HEK293 (cell line): ENCODE data around the gene APOBEC3G.

Experiments used
- CTCF ChIA-PET: fragments of 350-600 bp; formaldehyde crosslinking; extraction: SDS; loops from one replicate; lab custom pipeline; 2021; ENCODE audit warnings: antibody characterized with exemption; lab: Yijun Ruan, JAX
- POLR2A ChIA-PET: fragments of 300-600 bp; formaldehyde crosslinking; extraction: SDS; loops from one replicate; lab custom pipeline; 2020; ENCODE audit warnings: antibody characterized with exemption, inconsistent platforms; lab: Yijun Ruan, JAX
- H3K27ac ChIP-seq: fragments of 200-500 bp; sonication (Bioruptor generic); 2 replicates; pipeline ENCODE4 v1.5.1; 2014; ENCODE audit warnings: low read depth, low read length, control low read depth, inconsistent platforms; ENCODE audit errors: extremely low read depth
- H3K36me3 ChIP-seq, 2 experiments: fragments of 200-500 bp in 1 of 2; sonication (Bioruptor generic) in 1 of 2; 1 replicate in 1 of 2; 2 replicates in 1 of 2; pipeline ENCODE4 v1.5.1; 2014 to 2017; ENCODE audit warnings: inconsistent platforms in 2 of 2, low read length in 2 of 2; ENCODE audit not compliant: control insufficient read depth in 2 of 2, insufficient read depth in 1 of 2
- H3K4me1 ChIP-seq: fragments of 200-500 bp; sonication (Bioruptor generic); 2 replicates; pipeline ENCODE4 v1.5.1; 2014; ENCODE audit warnings: mild to moderate bottlenecking, low read length, inconsistent platforms; ENCODE audit not compliant: control insufficient read depth, insufficient read depth
- H3K4me3 ChIP-seq: 2 replicates; pipeline ENCODE4 v1.5.1; 2011; ENCODE audit warnings: low read depth, mild to moderate bottlenecking, control low read depth, low read length, moderate library complexity
- H3K9me3 ChIP-seq: fragments of 200-500 bp; sonication (Bioruptor generic); 2 replicates; pipeline ENCODE4 v1.5.1; 2014; ENCODE audit warnings: low read depth, low read length, inconsistent platforms; ENCODE audit not compliant: control insufficient read depth, insufficient read depth
- BCL11B ChIP-seq: fragments of 450-650 bp; formaldehyde crosslinking; IDR thresholded peaks from 2 replicates; pipeline ENCODE4 v1.5.1; 2016; ENCODE audit warnings: low read depth, missing biosample characterization, missing genetic modification characterization
- ELK4 ChIP-seq: IDR thresholded peaks from 2 replicates; pipeline ENCODE4 v1.6.1; 2011; ENCODE audit warnings: mild to moderate bottlenecking, low read depth, low read length, borderline replicate concordance
- PRDM2 ChIP-seq: fragments of 450-650 bp; formaldehyde crosslinking; IDR thresholded peaks from 2 replicates; pipeline ENCODE4 v1.5.1; 2016; ENCODE audit warnings: missing biosample characterization, missing genetic modification characterization, borderline replicate concordance
- REST ChIP-seq: fragments of 450-650 bp; formaldehyde crosslinking; IDR thresholded peaks from 2 replicates; pipeline ENCODE4 v1.5.1; 2016; ENCODE audit warnings: missing biosample characterization, missing genetic modification characterization
- SCRT1 ChIP-seq: fragments of 450-650 bp; formaldehyde crosslinking; IDR thresholded peaks from 2 replicates; pipeline ENCODE4 v1.5.1; 2016; ENCODE audit warnings: missing biosample characterization, missing genetic modification characterization, borderline replicate concordance
- SP7 ChIP-seq: fragments of 450-650 bp; formaldehyde crosslinking; IDR thresholded peaks from 2 replicates; pipeline ENCODE4 v1.5.1; 2016; ENCODE audit warnings: missing biosample characterization, missing genetic modification characterization
- ZBTB44 ChIP-seq: fragments of 450-650 bp; IDR thresholded peaks from 2 replicates; pipeline ENCODE4 v1.5.1; 2018; ENCODE audit warnings: missing biosample characterization, mild to moderate bottlenecking, missing genetic modification characterization
- ZFP3 ChIP-seq: fragments of 450-650 bp; formaldehyde crosslinking; IDR thresholded peaks from 2 replicates; pipeline ENCODE4 v1.5.1; 2016; ENCODE audit warnings: low read depth, missing biosample characterization, missing genetic modification characterization
- ZNF132 ChIP-seq: fragments of 450-650 bp; formaldehyde crosslinking; IDR thresholded peaks from 2 replicates; pipeline ENCODE4 v1.5.1; 2017; ENCODE audit warnings: missing biosample characterization, missing genetic modification characterization, borderline replicate concordance
- ZNF184 ChIP-seq: fragments of 450-650 bp; IDR thresholded peaks from 2 replicates; pipeline ENCODE4 v1.5.1; 2018; ENCODE audit warnings: missing biosample characterization, mild to moderate bottlenecking, missing genetic modification characterization
- ZNF426 ChIP-seq: fragments of 450-650 bp; formaldehyde crosslinking; IDR thresholded peaks from 2 replicates; pipeline ENCODE4 v1.5.1; 2017; ENCODE audit warnings: missing biosample characterization, missing genetic modification characterization, mild to moderate bottlenecking, inconsistent platforms, moderate library complexity
- ZNF626 ChIP-seq: fragments of 450-650 bp; sonication (Bioruptor Pico); formaldehyde crosslinking; IDR thresholded peaks from 2 replicates; pipeline ENCODE4 v1.5.1; 2018; ENCODE audit warnings: missing biosample characterization, missing genetic modification characterization, inconsistent platforms
- TF ChIP-seq, protein P1 (sequence below): fragments of 450-650 bp; formaldehyde crosslinking; IDR thresholded peaks from 2 replicates; pipeline ENCODE4 v1.5.1; 2016; ENCODE audit warnings: missing biosample characterization, missing genetic modification characterization
- TF ChIP-seq, protein P2 (sequence below): fragments of 450-650 bp; formaldehyde crosslinking; IDR thresholded peaks from 2 replicates; pipeline ENCODE4 v1.5.1; 2017; ENCODE audit warnings: missing biosample characterization, missing genetic modification characterization
- TF ChIP-seq, protein P3 (sequence below): fragments of 450-650 bp; formaldehyde crosslinking; IDR thresholded peaks from 2 replicates; pipeline ENCODE4 v1.5.1; 2016; ENCODE audit warnings: missing biosample characterization, missing genetic modification characterization

The APOBEC3G gene

GRCh38 chr22:39120983-39121382 lies 43.9 kb downstream of the APOBEC3G start:
- ChIA-PET CTCF (interaction anchor here (0.6 to 4.5 kb wide), 6 partner anchors 110 to 1570 kb away, joined by 3 to 31 read pairs (median 3); no protein-coding TSS in a partner anchor), POLR2A (no interaction called here)
- no peaks in the 10 kb centered on the region for H3K36me3 ChIP-seq
- no peaks in the 10 kb centered on the region for H3K4me1 ChIP-seq
- H3K27ac ChIP-seq: no peak overlapping the region
- H3K9me3 ChIP-seq: no peaks in the 10 kb centered on the region
- no peak for TF ChIP-seq REST (tag by site-specific recombination)
- TF ChIP-seq, protein P1, sequence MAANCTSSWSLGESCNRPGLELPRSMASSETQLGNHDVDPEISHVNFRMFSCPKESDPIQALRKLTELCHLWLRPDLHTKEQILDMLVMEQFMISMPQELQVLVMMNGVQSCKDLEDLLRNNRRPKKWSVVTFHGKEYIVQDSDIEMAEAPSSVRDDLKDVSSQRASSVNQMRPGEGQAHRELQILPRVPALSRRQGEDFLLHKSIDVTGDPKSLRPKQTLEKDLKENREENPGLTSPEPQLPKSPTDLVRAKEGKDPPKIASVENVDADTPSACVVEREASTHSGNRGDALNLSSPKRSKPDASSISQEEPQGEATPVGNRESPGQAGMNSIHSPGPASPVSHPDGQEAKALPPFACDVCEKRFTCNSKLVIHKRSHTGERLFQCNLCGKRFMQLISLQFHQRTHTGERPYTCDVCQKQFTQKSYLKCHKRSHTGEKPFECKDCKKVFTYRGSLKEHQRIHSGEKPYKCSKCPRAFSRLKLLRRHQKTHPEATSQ (tag by site-specific recombination): no peak
- TF ChIP-seq ZNF426 (tag by site-specific recombination): no peak
- TF ChIP-seq ZFP3: no peak
- TF ChIP-seq SCRT1 (tag by site-specific recombination): no peak
- no peak for TF ChIP-seq PRDM2 (tag by site-specific recombination)
- TF ChIP-seq ZNF132: no peak
- TF ChIP-seq, protein P2, sequence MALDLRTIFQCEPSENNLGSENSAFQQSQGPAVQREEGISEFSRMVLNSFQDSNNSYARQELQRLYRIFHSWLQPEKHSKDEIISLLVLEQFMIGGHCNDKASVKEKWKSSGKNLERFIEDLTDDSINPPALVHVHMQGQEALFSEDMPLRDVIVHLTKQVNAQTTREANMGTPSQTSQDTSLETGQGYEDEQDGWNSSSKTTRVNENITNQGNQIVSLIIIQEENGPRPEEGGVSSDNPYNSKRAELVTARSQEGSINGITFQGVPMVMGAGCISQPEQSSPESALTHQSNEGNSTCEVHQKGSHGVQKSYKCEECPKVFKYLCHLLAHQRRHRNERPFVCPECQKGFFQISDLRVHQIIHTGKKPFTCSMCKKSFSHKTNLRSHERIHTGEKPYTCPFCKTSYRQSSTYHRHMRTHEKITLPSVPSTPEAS (tag by site-specific recombination): no peak
- TF ChIP-seq, all 188 proteins: peak for 0
- H3K4me3 ChIP-seq: no peak overlapping the region

- no peaks in the 10 kb centered on the region for H3K4me1 ChIP-seq
- no peak overlapping the region for H3K27ac ChIP-seq
- H3K36me3 ChIP-seq: no peaks in the 10 kb centered on the region
- H3K4me3 ChIP-seq: no peak overlapping the region
- ChIA-PET POLR2A (interaction anchor here (0.7 kb wide), 1 partner anchor 25 kb away, joined by 5 read pairs; no protein-coding TSS in a partner anchor), CTCF (interaction anchor here (0.6 to 1.3 kb wide), 9 partner anchors 16 to 708 kb away, joined by 3 to 5 read pairs (median 3); partner anchors contain the start of gene APOBEC3H)
- H3K9me3 ChIP-seq: no peaks in the 10 kb centered on the region
- no peak for TF ChIP-seq SP7
- TF ChIP-seq, protein P3, sequence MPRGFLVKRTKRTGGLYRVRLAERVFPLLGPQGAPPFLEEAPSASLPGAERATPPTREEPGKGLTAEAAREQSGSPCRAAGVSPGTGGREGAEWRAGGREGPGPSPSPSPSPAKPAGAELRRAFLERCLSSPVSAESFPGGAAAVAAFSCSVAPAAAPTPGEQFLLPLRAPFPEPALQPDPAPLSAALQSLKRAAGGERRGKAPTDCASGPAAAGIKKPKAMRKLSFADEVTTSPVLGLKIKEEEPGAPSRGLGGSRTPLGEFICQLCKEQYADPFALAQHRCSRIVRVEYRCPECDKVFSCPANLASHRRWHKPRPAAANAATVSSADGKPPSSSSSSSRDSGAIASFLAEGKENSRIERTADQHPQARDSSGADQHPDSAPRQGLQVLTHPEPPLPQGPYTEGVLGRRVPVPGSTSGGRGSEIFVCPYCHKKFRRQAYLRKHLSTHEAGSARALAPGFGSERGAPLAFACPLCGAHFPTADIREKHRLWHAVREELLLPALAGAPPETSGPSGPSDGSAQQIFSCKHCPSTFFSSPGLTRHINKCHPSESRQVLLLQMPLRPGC (tag by site-specific recombination): no peak
- no peak for TF ChIP-seq ELK4
- no peak for TF ChIP-seq BCL11B
- no peak for TF ChIP-seq ZBTB44 (tag by site-specific recombination)
- no peak for TF ChIP-seq ZNF626 (tag by site-specific recombination)
- no peak for TF ChIP-seq ZNF184 (tag by site-specific recombination)
These were observed 45.8 kb downstream of the APOBEC3G start for GRCh38 chr22:39122772-39123470.
